C4-2B (cell line): ENCODE results near the gene DLGAP1.

Experiments
- CTCF ChIP-seq: fragments of 450-650 bp; conservative IDR thresholded peaks from 2 replicates; pipeline ENCODE4 v1.5.1; 2017; ENCODE audit warnings: mild to moderate bottlenecking
- ZFX ChIP-seq: fragments of 450-650 bp; IDR thresholded peaks from 2 replicates; pipeline ENCODE4 v1.6.1; 2017

- TF ChIP-seq ZFX, result no peak
- no peak for TF ChIP-seq CTCF
Measured at GRCh38 chr18:3510024-3510423, 945.1 kb downstream of the DLGAP1 start.
